Omental fat pad (tissue), 4 donors: ENCODE results near the gene MAPKBP1. TPM values are rescaled to one million over a fixed set of nuclear protein-coding genes. Genes with fewer than 3 reads are reported as not detected.
A peak's percentile ranks its signal among the peaks of the same experiment; 100 is the strongest.

ENCODE experiments used
- ATAC-seq: fragments of 150-250 bp; one replicate; pipeline ENCODE4 v1.9.1; 2016; ENCODE audit warnings: mild to moderate bottlenecking, moderate library complexity; ENCODE audit not compliant: low FRiP score
- DNase-seq: peaks from one replicate; pipeline ENCODE4 v3.0.0-alpha.2; 2019; ENCODE audit warnings: low spot score
- total RNA-seq, 4 donors: library from RNA; depleted of rRNA; stranded (reverse); fragments of >200 nt; gene quantifications; one replicate each; pipeline ENCODE4 v1.1.0, GENCODE V29; 2016
- TF ChIP-seq, protein P1 (sequence below), 3 donors: fragments of 450-650 bp; IDR thresholded peaks; one replicate each; pipeline ENCODE4 v1.5.1; 2016 to 2017; ENCODE audit warnings: antibody characterized with exemption in 3 of 3, mild to moderate bottlenecking in 3 of 3, moderate library complexity in 2 of 3

Gene MAPKBP1
- total RNA-seq, 4 donors from 2014 or later: 13.4 to 24.1 (median 14.4) TPM

DNA sequence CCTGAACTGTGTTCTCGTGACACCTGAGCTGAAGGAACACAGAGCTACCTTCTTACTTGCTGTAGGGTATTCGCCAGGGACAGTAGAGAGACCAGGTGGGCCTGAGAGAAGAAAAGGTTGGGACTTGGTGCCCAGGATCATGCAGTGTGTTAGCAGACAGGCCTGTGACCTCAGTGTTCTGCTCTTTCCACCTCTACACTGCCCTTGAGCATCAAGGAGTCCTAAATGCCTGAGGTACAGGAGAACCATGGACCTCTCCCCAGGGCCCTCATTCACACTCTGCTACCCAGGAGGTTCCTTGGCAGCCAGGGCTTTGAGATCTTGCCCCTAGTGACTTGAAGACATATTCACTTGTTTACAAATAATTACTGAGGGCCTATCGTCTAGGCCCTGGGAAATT lies 31.4 kb downstream of the MAPKBP1 start:
- ATAC-seq (no peak), DNase-seq (no peak)
- TF ChIP-seq, protein P1, sequence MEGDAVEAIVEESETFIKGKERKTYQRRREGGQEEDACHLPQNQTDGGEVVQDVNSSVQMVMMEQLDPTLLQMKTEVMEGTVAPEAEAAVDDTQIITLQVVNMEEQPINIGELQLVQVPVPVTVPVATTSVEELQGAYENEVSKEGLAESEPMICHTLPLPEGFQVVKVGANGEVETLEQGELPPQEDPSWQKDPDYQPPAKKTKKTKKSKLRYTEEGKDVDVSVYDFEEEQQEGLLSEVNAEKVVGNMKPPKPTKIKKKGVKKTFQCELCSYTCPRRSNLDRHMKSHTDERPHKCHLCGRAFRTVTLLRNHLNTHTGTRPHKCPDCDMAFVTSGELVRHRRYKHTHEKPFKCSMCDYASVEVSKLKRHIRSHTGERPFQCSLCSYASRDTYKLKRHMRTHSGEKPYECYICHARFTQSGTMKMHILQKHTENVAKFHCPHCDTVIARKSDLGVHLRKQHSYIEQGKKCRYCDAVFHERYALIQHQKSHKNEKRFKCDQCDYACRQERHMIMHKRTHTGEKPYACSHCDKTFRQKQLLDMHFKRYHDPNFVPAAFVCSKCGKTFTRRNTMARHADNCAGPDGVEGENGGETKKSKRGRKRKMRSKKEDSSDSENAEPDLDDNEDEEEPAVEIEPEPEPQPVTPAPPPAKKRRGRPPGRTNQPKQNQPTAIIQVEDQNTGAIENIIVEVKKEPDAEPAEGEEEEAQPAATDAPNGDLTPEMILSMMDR (IDR thresholded peaks at IDR 0.05): no peak

DNA sequence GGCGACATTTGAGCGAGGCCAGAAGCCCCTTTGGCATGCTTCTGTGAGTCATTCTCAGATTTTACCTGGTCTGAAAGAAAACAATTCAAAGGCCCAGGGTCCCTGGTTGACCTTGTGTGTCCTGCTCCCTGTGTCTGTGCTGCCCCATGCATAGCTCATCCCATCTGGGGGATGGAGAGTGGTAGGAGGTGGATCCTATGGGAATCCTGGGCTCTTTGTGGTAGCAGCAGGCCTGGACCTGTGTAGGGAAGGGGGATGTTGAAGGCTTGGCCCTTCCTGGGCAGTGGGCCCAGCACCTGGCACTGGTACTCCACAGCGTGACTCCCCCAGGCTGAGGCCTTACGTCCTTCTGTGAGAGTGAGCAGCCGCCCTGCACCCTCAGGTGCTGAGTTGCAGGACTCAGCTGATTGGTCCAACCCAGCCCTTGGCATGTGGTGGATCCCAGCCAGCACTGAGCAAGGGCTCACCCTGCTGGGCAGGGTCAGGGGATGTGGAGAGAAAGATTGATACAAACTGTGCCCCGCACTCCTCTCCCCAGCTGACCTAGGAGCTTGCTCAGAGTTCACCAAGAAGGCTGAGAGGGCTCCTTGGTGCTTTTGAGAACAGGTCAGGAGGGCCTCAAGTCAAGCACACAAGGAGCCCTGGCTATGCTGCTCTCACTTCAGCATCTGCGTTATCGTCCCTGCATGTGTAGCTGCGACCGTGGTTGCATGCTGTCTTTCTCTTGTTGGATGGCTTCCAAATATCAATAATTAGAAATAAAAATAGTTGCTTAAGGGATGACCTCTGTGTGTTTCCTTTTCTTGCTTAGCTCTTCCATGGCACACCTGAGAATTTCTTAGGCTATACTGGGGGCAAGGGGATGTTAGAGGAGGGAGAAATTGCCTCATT lies 32.3 kb downstream of the MAPKBP1 start:
- DNase-seq: no peak
- peak; percentile 63 for ATAC-seq
- TF ChIP-seq, protein P1 (IDR thresholded peaks at IDR 0.05): no peak

DNA sequence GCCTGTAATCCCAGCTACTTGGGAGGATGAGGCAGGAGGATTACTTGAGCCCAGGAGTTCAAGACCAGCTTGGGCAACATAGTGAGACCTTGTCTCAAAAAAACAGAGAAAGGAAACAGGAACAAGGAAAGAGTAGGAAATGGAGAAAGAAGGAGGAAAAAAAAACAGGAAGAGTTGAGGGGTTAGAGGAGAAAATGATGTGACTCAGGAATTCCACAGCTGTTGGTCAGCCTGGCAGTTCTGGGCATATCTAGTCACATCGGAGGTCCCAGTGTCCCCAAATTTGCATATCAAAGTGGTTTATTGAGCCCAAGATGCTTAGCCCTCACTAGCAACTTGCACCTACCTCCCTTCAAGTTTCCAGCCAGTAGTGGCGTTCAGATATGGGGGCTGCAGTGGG lies 34.8 kb downstream of the MAPKBP1 start:
- ATAC-seq (no peak), DNase-seq (no peak)
- TF ChIP-seq, protein P1 (IDR thresholded peaks at IDR 0.05): no peak

DNA sequence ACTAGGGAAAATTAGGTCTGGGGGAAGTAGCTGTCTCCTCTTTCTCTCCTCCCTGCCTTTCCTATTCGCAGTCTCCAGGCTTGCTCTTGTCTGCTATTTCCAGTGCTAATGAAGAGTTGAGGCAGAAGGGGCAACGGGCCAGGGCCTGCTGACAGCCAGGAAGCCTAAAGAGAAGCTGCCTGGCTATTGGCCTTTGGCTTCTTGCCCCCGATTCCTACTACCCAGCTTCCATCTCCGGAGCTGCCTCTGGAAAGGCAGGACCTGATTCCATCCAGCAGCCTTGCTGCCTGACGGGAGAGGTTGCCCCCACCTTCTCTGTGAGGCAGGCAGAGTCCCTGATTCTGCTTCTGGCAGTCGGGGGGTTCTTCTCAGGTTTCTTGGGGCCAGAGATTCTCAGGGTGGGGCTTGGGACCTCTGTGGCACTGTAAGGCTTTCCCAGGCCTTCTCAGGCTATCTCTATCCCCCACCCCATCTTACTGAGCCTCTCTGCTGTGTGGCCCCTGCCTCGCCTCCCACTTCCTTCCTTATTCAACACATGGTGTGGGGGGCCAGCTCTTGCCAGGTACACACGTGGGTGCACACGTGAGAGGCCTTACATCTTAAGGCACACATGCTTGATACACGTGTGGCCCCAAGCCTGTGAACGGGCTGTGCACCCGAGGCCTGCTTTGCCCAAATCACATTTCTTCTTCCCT lies 35.4 kb downstream of the MAPKBP1 start:
- ATAC-seq (no peak), DNase-seq (no peak)
- TF ChIP-seq, protein P1 (IDR thresholded peaks at IDR 0.05): no peak

DNA sequence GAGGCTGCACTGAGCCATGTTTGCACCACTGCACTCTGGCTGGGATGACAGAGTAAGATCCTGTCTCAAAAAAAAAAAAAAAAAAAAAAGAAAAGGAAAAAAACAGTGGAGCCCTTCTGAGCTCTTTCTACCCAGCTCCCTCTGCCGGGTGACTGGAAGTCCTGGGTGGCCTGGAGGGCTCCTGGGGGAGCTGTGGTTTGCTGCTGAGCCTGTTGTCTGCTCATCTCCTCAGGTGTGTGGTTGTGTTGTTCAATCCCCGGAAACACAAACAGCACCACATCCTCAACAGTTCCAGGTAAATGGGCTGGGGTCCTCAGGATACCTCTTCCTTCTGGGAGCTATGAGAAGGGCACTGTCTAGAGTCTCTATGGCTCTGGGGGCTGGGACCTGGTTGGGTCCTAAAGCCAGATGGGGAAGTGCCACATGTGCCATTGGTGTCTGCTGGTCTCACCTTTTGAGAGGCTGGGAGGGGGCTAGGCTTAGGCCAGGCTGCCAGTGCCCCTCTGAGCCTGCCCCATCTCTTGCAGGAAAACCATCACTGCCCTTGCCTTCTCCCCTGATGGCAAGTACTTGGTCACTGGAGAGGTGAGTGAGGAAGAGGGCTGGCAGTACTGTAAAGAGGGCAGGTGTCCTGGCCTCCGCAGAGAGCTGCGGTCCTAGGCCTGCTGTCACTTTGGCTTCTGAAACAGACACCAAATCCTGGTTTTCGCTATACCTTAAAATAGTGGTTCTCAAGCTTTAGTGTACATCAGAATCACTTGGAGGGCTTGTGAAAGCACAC lies 36.6 kb downstream of the MAPKBP1 start:
- ATAC-seq: no peak
- no peak for DNase-seq
- TF ChIP-seq, protein P1 (IDR thresholded peaks at IDR 0.05): no peak

DNA sequence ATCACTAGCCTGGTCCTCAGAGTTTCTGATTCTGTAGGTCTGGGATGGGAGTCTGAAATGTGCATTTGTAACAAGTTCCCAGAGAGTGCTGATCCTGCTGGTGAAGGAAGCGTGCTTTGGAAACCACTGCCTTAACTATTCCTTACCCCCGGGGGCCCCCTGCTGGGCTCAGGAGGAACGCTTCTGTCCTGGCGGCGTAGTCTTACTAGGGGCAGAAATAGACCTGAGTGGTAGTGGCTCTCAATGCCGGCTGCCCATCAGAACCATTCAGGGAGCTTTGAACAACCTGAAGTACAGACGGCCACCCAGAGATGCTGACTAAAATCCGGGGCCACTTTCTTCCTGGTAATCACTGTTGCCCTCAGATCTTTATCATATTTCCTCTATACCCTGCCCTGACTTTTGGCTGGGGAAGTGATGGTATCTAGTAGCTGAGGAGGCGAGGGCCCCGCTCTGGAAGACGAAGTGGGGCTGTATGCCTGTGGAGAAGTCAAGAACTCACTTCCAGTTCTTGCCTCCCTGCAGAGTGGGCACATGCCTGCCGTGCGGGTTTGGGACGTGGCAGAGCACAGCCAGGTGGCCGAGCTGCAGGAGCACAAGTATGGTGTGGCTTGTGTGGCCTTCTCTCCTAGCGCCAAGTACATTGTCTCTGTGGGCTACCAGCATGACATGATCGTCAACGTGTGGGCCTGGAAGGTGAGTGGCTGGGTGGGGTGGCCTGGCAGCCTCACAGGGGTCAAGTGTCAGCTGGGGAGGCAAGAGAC lies 37.3 kb downstream of the MAPKBP1 start:
- DNase-seq (peak; percentile 87), ATAC-seq (peak; percentile 69)

More for the DNA sequence above, 37.3 kb downstream of the MAPKBP1 start:
- TF ChIP-seq, protein P1 (IDR thresholded peaks at IDR 0.05): peak in 1 of 3 donors; percentile 74
